GM18861 (cell line): ENCODE data around the gene VAV1.
"Not testable (repeated sequence)": the region's sequence is repeated elsewhere in the genome, so short reads cannot be mapped to it uniquely, and the experiment has no call there.

Source experiments
- ATAC-seq: cut with Tn5 transposase; IDR thresholded peaks from one replicate; pipeline ENCODE4 v1.9.1; 2021; ENCODE audit not compliant: unreplicated experiment

Gene VAV1

DNA sequence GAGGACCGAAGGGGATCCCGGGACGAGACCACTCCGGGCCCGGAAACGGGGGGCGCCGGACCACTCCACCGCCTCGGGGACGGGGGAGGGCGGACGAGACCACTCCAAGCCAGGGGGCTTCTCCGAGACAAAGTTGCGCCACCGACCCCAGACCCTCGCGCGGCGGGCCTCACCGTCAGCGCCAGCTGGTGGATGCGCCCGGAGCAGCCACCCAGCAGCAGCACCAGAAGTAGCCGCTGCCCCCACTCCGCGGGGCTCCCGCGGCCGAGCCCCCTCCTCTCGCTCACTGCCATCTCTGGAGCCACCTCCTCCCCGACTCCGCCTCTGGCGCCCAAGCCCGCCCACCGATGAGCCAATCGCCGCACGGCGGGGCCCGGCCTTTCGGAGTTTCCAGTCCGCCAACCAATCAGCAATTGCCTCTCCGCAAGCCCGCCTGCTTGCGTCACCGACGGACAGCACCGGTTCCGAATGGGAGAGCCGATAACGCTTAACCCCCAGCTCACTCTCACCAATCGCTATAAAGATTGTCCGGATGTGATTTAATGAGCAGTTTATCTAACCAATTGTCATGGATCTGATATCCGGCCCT lies 35.1 kb upstream of the VAV1 start, which contains the start of gene GPR108:
Gene GPR108, minus strand, starts transcription at position 297 of the 589 bp plus-strand sequence. Its CDS starts 4 bp downstream, at position 293.
- ATAC-seq, result peak; percentile 59

DNA sequence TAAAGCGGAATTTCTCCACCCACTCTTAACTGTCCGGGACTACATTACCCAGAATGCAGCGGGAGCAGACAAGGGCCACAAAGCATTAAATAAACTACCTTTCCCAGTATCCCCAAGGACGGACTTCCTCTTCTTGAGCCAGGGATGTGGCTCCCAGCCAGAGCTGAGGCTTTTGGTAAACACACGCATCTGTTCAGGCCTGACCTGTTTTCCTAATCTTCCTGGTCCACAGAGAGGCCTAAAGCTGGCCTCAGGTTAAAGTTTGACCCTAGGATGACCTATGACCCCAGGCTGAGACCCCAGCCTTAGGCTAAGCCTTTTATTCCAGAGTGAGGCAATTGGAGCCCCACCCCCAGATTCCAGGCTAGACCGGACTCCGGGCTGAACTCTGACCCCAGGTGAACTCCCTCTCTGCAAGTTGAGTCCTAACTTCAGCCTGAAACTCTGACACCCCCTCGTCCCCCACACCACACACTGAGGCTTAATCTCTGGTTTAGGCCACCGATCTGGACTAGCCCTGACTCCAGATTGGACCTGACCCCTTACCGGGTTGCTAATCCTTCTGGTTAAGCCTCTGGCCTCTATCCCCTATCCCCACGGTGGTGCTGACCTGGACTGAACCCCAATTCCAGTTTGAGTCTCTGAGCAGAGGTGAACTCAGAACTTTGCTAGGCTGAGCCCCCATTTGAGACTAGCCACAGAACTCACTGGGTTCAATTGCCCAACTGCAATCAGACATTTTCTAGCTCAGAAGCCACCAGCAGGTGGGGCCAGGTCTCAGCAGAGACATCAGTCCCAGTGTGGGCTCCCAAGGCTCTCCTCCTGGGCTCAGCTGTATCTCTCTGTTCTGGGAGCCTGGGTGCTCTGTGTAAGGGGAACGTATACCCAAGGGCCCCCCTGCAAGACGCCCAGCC lies 34.4 kb upstream of the VAV1 start:
- ATAC-seq, result no peak

DNA sequence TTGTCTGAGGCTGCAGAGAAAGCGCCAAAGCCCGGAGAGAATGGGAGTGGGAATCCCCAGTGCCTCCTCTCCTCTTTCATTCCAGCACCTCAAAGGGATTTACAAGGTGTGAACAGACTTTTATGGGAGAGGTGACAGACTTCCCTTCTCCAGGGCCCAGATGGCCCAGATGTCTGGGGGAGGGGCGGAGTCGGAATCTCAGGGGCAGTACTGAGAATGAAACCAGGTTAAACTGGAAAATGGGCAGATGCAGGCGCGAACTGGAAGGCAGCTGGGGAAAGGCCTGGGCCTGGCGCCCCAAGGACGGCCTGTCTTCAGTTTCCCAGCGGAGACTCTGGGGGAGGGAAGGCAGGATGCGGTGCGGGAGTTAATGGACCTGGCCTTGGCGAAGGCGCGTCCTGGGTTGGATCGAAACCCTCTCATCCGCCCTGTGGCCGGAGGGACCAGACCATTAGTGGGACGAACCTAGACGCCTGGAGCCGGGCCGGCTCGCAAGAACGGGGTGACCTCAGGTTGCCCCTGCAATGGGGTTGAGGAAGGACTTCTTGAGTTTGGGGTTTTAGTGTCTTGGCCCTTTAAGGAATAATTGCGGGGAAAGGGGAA lies 33.6 kb upstream of the VAV1 start:
- no peak for ATAC-seq

DNA sequence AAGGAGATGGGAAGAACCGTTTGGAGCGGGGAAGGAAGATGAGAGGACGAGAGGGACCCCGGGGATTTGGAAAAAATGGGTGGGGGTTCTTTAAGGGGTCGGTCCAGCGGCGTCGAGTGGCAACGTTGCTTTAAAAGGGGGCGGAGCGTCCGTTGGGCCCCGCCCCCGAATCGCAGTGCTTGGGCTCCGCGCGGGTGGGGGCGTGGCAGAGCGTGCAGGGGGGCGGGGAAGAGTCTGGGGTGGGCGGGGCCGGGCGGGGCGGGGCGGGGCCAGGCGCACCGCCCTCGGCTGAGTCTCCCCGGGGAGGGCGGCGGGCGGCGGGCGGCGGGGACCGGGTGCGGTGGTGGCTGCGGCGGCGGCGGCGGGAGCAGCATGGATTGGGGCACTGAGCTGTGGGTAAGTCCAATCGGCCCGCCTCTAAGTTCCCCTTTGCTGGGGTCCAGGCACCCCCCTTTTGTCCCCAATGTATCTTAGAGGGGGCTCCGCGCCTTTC lies 33.1 kb upstream of the VAV1 start, which contains the start of gene TRIP10:
Gene TRIP10, plus strand, starts transcription at position 291 of the 493 bp plus-strand sequence. Its CDS starts 82 bp downstream, at position 373.
- no peak for ATAC-seq

DNA sequence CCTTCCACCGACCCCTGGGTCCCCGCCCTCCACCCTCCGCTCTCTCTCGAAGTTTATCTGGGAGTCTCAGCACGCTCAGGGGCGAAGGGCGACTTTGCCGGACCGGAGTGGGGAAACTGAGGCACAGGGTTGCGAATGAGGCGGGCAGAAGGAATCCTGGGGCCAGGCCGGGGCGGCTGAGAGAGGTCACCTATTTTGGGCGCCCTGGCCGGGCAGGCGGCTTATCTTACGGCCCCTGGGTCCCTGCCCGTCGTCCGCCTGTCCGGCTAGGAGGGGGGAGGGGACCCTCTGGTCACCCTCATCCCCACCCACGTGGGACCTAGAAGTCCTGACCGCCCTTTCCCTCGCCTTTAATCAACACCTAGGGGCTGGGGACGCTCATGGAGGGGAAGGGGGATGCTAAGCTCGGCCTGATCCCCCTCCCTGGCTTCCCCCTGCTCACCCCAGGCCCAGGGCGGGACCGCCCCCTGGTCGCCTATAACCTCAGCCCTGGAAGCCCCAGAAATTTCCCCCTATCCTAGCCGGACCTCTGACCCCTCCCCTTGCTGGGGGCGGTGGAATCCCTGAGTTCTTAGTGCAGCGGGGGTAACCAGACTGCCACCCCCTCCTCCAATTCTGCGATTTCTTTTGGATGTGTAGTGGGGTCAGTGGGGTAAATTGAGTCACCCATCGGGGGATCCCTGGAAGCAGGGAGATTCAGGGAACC lies 32.5 kb upstream of the VAV1 start:
- ATAC-seq, result no peak

DNA sequence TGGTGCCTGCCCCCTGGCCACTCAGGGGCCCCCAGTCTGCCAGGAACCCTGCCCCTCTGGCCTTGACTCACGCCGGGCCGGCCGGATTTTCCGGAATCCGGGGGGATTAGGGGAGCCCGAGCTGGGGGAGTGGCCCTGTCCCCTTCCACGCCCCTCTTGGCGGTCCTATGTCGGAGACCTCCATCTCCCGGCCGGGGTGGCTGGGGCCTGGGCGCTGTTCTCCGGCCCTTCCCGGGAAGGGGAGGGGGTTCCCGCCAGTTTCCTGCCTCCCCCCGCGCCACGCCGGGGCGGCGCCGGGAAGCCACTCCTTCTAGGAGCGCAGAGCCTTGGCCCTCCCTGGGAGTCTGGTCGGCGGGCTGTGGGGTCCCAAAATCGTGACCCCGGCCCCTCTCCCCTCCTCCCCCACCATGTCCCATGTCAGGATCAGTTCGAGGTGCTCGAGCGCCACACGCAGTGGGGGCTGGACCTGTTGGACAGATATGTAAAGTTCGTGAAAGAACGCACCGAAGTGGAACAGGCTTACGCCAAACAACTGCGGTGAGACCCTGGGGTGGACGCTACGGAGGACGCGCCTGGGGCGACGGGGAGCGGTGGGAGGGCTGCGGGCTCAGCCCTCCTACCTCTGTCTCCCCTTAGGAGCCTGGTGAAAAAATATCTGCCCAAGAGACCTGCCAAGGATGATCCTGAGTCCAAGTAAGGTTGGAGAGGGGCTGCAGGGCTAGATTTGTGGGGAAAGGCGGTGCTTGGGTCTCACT lies 31.7 kb upstream of the VAV1 start:
- ATAC-seq, result no peak

DNA sequence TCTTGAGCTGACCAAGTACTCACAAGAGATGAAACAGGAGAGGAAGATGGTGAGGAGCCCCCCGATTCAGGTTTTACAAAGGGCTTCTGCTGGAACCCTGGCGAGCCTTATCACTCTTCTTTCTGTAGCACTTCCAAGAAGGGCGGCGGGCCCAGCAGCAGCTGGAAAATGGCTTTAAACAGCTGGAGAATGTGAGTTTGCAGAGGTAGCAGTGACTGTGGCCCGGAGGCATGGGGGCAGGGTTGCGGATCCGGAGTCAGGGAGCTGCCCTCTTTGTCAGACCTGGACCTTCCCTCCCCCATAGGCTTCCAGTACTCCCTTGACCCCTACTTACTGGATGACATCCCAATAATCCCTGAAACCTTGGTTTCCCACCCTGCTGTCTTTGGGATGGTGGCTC lies 29.4 kb upstream of the VAV1 start:
- no peak for ATAC-seq

DNA sequence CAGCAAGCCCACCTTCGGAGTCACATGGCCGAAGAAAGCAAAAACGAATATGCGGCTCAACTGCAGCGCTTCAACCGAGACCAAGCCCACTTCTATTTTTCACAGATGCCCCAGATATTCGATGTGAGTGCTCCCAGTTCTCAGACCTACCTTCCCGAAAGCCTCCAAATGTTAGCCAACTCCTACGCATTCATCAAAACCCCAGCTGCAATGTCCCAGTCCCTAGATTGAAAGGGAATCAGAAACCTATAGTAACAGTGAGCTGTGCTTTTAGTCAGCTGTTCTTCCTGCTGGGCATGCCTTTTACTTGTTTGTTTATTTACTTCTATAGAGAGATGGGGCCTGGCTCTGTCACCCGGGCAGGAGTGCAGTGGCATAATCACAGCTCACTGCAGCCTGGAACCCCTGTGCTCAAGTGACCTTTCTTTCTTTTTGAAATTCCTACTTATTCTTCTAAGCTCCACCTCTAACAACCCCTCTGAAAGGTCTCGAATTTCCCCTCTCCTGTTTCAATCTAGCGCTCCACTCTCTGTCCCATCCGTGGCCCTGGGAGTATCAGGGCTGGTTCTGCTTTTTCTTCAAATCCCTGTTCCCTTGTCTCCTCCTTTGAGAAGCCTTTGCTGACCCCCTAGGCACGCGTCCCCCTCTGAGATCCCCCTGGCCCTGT lies 28.7 kb upstream of the VAV1 start:
- no peak for ATAC-seq

DNA sequence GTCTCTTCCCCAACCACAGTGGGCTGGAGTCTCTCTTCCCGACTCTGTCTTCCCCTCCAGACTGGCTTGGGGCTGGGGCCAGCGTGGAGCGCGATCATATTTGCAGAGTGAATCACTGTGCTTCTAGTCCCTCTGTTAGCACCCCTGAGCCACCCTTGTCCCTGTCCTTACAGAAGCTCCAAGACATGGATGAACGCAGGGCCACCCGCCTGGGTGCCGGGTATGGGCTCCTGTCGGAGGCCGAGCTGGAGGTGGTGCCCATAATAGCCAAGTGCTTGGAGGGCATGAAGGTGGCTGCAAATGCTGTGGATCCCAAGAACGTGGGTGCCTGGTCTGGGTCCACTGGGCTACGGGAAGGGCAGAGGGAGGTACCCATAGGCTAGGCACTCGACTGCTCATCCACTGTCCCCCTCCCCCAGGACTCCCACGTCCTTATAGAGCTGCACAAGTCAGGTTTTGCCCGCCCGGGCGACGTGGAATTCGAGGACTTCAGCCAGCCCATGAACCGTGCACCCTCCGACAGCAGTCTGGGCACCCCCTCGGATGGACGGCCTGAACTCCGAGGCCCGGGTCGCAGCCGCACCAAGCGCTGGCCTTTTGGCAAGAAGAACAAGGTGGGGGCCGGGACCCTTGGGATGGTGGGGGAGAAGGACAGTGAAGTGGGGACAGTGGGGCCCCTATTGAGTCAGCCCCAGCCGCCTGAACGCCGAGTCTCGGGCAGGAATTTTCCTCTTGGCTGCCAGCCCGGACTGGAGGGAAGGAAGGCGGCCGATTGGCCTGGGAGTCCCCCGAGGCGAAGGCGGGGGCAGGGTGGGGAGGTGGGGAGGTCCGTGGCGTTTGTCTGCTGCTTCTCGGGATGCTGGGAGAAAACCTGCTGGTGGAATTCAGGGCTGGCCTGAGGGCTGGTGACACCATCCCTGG lies 27.9 kb upstream of the VAV1 start:
- no peak for ATAC-seq

DNA sequence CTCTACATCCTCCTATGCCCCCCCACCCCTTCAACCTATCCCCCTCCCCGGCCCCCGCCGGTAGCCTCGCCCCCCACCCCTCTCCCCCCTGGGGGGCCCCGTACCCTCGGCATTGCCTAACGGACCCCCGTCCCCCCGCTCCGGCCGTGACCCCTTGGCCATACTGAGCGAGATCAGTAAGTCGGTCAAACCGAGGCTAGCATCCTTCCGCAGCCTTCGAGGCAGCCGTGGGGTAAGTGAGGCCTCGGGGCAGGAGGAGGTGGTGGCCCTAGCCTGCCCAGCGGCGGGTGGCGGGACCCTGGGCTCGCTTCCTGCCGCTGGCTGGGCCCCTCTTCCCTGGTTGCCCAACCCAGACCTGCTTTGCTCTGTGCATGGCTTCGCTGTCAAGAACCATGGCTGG lies 26.5 kb upstream of the VAV1 start:
- no peak for ATAC-seq

DNA sequence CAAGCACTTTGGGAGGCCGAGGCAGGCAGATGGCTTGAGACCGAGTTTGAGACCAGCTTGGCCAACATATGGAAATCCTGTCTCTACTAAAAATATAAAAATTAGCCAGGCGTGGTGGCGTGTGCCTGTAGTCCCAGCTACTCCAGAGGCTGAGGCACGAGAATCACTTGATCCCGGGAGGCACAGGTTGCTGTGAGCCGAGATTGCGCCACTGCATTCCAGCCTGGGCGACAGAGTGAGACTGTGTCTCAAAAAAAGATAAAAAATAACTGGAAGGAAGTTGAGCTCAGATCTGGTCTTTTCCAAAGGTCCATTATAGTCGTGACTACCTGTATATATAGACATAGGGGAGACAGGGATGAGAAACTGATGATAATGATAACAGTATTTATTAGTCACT lies 24.0 kb upstream of the VAV1 start:
- not testable (repeated sequence) for ATAC-seq

DNA sequence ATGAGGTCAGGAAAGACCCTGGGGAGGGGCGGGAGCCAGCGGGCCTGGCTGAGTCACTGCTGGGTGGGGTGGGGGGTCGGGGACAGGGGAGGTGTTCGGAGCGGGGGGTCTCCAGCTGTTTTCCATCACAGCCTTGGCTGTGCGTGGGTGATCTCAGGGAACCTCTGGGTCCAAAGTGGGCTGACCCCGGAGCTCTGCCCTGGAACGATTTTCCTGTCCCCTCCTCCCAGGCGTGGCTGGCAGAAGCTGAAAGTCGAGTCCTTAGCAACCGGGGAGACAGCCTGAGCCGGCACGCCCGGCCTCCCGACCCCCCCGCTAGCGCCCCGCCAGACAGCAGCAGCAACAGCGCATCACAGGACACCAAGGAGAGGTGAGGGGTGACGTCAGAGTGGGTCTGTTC lies 22.4 kb upstream of the VAV1 start:
- ATAC-seq, result no peak

DNA sequence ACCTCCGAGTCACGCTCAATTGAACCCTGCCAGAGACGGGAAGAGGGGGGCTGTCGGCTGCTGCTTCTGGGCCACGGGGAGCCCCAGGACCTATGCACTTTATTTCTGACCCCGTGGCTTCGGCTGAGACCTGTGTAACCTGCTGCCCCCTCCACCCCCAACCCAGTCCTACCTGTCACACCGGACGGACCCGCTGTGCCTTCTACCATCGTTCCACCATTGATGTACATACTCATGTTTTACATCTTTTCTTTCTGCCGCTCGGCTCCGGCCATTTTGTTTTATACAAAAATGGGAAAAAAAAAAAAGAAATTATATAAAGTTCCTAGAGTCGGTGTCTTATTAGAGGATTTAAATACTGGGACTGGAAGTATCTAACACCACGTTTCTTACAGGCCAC lies 21.3 kb upstream of the VAV1 start:
- ATAC-seq, result no peak

DNA sequence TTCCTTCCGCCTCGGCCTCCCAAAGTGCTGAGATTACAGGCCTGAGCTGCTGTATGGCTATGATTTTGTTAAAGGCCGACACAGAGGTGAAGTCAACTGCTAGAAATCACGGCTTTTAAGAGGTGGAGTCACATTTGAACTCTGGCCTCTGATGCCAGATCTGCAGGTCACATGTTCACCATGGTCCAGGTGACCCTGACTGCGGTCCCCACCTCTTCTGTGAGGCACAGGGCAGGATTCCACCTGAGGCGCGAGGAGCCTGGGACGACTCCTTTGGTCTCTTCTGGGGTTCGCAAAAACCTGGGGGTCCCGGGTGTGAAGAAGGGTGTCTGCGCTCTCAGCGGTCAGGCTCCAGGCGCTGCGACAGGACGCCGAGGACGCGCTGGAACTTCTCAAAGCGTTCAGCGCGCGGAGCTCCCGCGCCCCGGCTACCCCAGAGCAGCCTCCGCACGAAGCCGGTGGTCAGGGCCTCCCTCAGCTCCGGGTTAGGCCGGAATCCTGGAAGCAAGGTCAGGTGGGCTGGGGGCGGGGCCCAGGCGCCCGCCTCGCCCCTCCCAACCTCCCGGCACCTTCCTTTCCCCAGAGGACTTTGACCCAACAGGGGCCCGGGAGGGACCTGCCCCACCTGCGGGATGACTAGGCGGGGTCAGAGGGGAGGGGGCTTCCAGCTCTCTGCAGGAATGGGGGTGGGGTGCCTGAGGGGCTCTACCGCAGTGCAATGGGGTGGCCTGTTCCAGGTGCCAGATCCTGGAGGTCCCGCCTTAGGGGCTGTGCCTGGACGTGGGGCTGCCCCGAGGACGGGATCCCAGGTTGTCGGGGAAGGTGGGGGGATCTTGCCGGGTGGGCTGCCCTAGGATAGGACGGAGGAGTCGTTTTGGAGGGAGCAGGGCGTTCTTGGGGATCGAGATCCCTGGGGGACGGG lies 20.0 kb upstream of the VAV1 start:
- no peak for ATAC-seq

DNA sequence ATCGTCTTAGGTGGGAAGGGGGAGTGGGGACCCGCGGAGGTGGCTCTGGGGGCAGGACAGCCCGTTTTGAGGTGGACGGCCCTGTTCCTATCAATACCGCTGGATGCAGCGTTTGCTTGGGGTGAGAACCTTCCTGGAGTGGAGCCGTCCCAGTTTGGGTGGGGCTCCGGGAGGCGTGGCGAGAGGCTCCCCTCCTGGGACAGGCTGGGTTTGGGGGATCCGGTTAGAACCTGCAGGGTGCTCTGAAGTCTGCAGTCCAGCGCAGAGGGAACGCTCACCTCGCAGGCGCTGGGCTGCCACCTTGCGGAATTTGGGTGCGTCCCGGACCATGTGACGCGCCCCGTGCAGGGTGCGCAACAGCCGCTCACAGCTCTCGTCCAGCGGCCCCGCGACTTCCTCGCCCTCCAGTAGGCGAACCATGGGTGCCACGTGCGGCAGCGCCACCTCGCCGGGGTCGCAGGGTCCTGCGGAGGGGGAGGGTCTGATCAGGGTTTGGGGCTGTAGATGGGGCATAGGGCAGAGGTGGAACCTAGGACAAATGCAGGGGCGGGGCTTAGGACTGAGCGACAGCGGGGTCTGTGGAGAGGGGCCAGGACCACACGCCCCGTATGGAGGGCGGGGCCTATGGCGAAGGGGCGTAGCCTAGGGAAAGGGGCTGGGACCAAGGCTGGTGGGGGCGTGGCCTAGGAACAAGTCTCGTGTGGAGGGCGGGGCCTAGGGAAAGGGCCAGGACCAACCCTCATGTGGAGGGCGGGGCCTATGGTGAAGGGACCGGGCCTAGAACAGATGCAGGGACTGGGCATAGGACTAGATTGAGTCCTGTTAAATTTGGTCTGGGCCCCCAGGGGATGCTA lies 19.1 kb upstream of the VAV1 start:
- peak; percentile 70 for ATAC-seq

DNA sequence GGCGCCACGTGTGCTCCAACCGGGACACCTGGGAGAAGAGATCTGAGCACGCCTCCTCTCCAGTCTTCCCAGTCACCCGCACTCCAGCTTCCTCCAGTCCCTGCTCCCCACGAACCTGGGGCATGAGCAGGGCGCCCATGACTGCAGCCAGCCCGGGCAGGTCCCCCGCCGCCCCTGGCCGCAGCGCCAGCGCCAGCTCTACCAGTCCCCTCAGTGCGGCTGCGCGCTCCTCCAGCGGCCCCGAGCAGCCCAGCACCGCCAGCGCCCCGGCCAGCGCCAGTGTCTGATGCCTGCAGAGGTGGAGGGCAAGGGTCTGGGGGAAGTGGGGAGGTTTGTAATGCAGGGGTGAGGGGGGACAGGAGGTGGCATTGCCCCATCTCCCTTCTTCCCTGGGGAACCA lies 18.4 kb upstream of the VAV1 start:
- no peak for ATAC-seq
